OCI-LY7 (cell line): ENCODE data around the gene FGD3.
"Not testable (repeated sequence)": the region's sequence is repeated elsewhere in the genome, so short reads cannot be mapped to it uniquely, and the experiment has no call there.

Source experiments
- EZH2phosphoT487 ChIP-seq: fragments of 200-600 bp; sonication (generic); IDR thresholded peaks from 2 replicates; pipeline ENCODE4 v1.6.1; 2018; ENCODE audit warnings: low read depth, borderline replicate concordance, mild to moderate bottlenecking, mixed run types, antibody characterized with exemption, low read length, moderate library complexity, mixed read lengths
- TF ChIP-seq, protein P1 (sequence below): fragments of 200-600 bp; sonication (generic); conservative IDR thresholded peaks from 2 replicates; pipeline ENCODE4 v1.5.1; 2014; ENCODE audit warnings: mild to moderate bottlenecking, antibody characterized with exemption, low read length, moderate library complexity, mixed read lengths

DNA sequence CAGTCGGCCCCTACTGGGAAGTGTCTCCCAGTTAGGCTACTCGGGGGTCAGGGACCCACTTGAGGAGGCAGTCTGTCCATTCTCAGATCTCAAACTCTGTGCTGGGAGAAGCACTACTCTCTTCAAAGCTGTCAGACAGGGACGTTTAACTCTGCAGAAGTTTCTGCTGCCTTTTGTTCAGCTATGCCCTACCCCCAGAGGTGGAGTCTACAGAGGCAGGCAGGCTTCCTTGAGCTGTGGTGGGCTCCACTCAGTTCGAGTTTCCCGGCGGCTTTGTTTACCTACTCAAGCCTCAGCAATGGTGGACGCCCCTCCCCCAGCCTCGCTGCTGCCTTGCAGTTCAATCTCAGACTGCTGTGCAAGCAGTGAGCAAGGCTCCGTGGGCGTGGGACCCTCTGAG lies 51.5 kb downstream of the FGD3 start:
- TF ChIP-seq, protein P1, sequence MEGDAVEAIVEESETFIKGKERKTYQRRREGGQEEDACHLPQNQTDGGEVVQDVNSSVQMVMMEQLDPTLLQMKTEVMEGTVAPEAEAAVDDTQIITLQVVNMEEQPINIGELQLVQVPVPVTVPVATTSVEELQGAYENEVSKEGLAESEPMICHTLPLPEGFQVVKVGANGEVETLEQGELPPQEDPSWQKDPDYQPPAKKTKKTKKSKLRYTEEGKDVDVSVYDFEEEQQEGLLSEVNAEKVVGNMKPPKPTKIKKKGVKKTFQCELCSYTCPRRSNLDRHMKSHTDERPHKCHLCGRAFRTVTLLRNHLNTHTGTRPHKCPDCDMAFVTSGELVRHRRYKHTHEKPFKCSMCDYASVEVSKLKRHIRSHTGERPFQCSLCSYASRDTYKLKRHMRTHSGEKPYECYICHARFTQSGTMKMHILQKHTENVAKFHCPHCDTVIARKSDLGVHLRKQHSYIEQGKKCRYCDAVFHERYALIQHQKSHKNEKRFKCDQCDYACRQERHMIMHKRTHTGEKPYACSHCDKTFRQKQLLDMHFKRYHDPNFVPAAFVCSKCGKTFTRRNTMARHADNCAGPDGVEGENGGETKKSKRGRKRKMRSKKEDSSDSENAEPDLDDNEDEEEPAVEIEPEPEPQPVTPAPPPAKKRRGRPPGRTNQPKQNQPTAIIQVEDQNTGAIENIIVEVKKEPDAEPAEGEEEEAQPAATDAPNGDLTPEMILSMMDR = not testable (repeated sequence)
- TF ChIP-seq EZH2phosphoT487 = not testable (repeated sequence)
